ENCODE data around the gene CACNA1H. TPM values are rescaled to one million over a fixed set of nuclear protein-coding genes. Genes with fewer than 3 reads are reported as not detected.

The CACNA1H gene
- total and polyA plus RNA-seq, 2 of the 8 experiments (the other 6 are each of a cell fraction or from before 2014, with no cell fraction given), result 14.0 to 28.7 TPM

DNA sequence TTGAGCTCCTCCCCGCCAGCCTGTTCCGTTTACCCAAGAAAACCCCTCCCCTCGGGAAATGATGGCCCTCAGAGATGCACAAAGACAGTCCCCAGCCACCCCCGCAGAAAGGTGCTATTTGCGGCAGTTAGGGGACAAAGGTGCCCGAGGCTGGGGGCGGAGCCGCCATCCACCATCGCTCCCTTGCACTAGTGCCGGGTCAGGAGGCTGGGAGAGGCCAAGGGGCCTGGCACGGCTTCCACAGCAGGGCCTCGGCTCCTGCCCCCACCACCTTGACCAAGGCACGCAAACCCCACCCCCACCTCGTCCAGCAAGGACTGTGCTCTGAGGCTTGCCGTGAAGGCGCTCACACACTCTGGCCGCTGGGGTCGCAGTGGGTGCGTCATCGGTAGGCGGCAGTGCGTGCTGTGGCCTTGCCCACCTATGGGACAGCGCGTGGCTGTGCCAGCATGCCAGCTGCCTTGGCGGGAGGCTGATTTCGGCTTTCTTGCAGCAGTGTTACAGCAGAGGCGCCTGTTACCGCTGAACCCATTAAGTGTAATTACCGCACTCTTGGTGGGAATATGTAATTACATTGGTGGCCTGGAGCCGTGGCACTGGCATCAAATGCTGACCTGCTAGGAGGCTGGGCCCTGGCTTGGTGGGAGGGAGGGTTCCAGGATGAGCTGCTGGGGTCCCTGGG, 40.4 kb downstream of the CACNA1H start:
- no peaks in the 10 kb centered on the region for H3K36me3 ChIP-seq (ENCODE audit: control insufficient read depth in 2 of 4, insufficient read depth in 4 of 4, low read length in 3 of 4)
- no peak overlapping the region for H2BK20ac ChIP-seq (ENCODE audit: low read length)
- no peak overlapping the region for H3K27ac ChIP-seq (ENCODE audit: low read depth, low read length)
- no peak overlapping the region for H3K18ac ChIP-seq (ENCODE audit: extremely low read depth, low read length)
- H2AK5ac ChIP-seq (ENCODE audit: low read depth, low read length), result no peak overlapping the region
- ChIA-PET CTCF (ENCODE audit: partially characterized antibody) (interaction anchor here (0.9 to 2.3 kb wide), 26 partner anchors 9 to 389 kb away, joined by 3 to 12 read pairs (median 4); no protein-coding TSS in a partner anchor), POLR2A (ENCODE audit: partially characterized antibody) (interaction anchor here (1.1 kb wide), 1 partner anchor 90 kb away, joined by 3 read pairs; no protein-coding TSS in a partner anchor)
- H2BK15ac ChIP-seq (ENCODE audit: low read length), result no peak overlapping the region
- no peak overlapping the region for H2BK12ac ChIP-seq (ENCODE audit: low read depth, low read length)
- FAIRE-seq (no peak), DNase-seq (ENCODE audit: low read depth in 1 of 2, low spot score in 2 of 2) (no peak)
- no peaks in the 10 kb centered on the region for H3K9me3 ChIP-seq (ENCODE audit: insufficient read depth in 2 of 2, low read depth in 1 of 2, low read length in 1 of 2)
- H3K4me2 ChIP-seq (ENCODE audit: insufficient read depth in 1 of 2, low read depth in 2 of 2, low read length in 2 of 2), result no peak overlapping the region
- no peak overlapping the region for H4K5ac ChIP-seq (ENCODE audit: insufficient read length, low read depth, low read length)
- H4K91ac ChIP-seq (replicated peaks; ENCODE audit: insufficient read length, low read length), result no peak overlapping the region
- no peak overlapping the region for H2BK5ac ChIP-seq (ENCODE audit: low read depth, low read length)
- WGBS, 2 experiments (ENCODE audit: extremely low coverage in 1 of 2, insufficient coverage in 1 of 2, insufficient read length in 1 of 2, insufficient replicate concordance in 2 of 2, low coverage in 1 of 2, low lambda C conversion rate in 2 of 2, missing lambda C conversion rate in 1 of 2), result 90% methylated on average over 29 of the region's 30 CpGs; no CpG with 5 or more reads in 1 of the 2 experiments
- H2BK120ac ChIP-seq (replicated peaks; ENCODE audit: low read depth, low read length), result no peak overlapping the region
- no peak overlapping the region for H3K4ac ChIP-seq (replicated peaks; ENCODE audit: insufficient read length, low read depth, low read length)
- H3K4me3 ChIP-seq (ENCODE audit: extremely low read depth in 1 of 4, insufficient read depth in 2 of 4, low read depth in 3 of 4, low read length in 4 of 4), result no peak overlapping the region
- no peak overlapping the region for H4K8ac ChIP-seq (ENCODE audit: extremely low read depth, insufficient read depth, low read length)
- no peaks in the 10 kb centered on the region; the same call in 1 of the 2 replicates for H3K79me1 ChIP-seq (ENCODE audit: low read depth, low read length)
- no peak overlapping the region for H2AFZ ChIP-seq (ENCODE audit: low read length)
- peaks cover 0 to 9% (median 2%) of the 10 kb centered on the region in 4 experiments; a peak in 4 of 7 replicates for H3K4me1 ChIP-seq (replicated peaks in 1 of 4; ENCODE audit: control insufficient read depth in 3 of 4, insufficient read depth in 4 of 4, low read length in 3 of 4)
- H3K9ac ChIP-seq (replicated peaks in 1 of 4; ENCODE audit: extremely low read depth in 1 of 4, low read depth in 3 of 4, low read length in 3 of 4), result no peak overlapping the region
- H3K23ac ChIP-seq (ENCODE audit: insufficient read length), result no peak overlapping the region
- H3K79me2 ChIP-seq (ENCODE audit: control insufficient read depth in 1 of 2, insufficient read depth in 2 of 2, low read length in 2 of 2), result no peaks in the 10 kb centered on the region
- no peaks in the 10 kb centered on the region for H3K23me2 ChIP-seq (ENCODE audit: low read depth, low read length)
- H3K14ac ChIP-seq (ENCODE audit: insufficient read length), result no peak overlapping the region
- H3K56ac ChIP-seq (replicated peaks; ENCODE audit: insufficient read length, low read depth, low read length), result no peak overlapping the region
- peaks cover 17 to 43% of the 10 kb centered on the region in 2 experiments for H4K20me1 ChIP-seq (replicated peaks in 1 of 2; ENCODE audit: control insufficient read depth in 1 of 2, insufficient read depth in 2 of 2, low read length in 2 of 2)
- H3K27me3 ChIP-seq (replicated peaks in 1 of 4; ENCODE audit: control insufficient read depth in 3 of 4, extremely low read depth in 1 of 4, insufficient read depth in 3 of 4, low read length in 3 of 4), result no peaks in the 10 kb centered on the region
- TF ChIP-seq JUN (IDR thresholded peaks at IDR 0.05; ENCODE audit: low read depth, low read length), result no peak
